Activated CD8-positive, alpha-beta memory T cell treated with anti-CD3 and anti-CD28 coated beads for 36 hours (primary cell): Measurements from ENCODE around the gene CD96. TPM values are rescaled to one million over a fixed set of nuclear protein-coding genes. Genes with fewer than 3 reads are reported as not detected.
"Not testable (repeated sequence)": the region's sequence is repeated elsewhere in the genome, so short reads cannot be mapped to it uniquely, and the experiment has no call there.

Experiments
- CTCF ChIA-PET: fragments of 350-600 bp; sonication (Branson Sonifier 250); formaldehyde crosslinking; loops from one replicate; lab custom pipeline; 2021; ENCODE audit warnings: antibody characterized with exemption; lab: Charles Lee
- POLR2A ChIA-PET: fragments of 350-600 bp; sonication (Branson Sonifier 250); formaldehyde crosslinking; loops from one replicate; lab custom pipeline; 2021; ENCODE audit warnings: antibody characterized with exemption; lab: Charles Lee
- total RNA-seq, 2 experiments: library from RNA; stranded (reverse); gene quantifications; one replicate each; pipeline ENCODE4 v1.2.3, GENCODE V29; 2021

Gene CD96
- total RNA-seq, 2 experiments from 2014 or later = 68.3 to 69.1 TPM

- POLR2A ChIA-PET = no interaction called here
- CTCF ChIA-PET = no interaction called here
Measured at GRCh38 chr3:111627092-111627491, 85.1 kb downstream of the CD96 start.

- POLR2A ChIA-PET, CTCF ChIA-PET: not testable (repeated sequence)
Measured at GRCh38 chr3:111629018-111629417, 87.0 kb downstream of the CD96 start.

- POLR2A ChIA-PET, CTCF ChIA-PET: not testable (repeated sequence)
Measured at GRCh38 chr3:111630638-111631037, 88.6 kb downstream of the CD96 start.

- POLR2A ChIA-PET = no interaction called here
- CTCF ChIA-PET = no interaction called here
Measured at GRCh38 chr3:111635403-111635802, 93.4 kb downstream of the CD96 start.

GRCh38 chr3:111636366-111636885 is 94.4 kb downstream of the CD96 start:
- CTCF ChIA-PET = no interaction called here
- POLR2A ChIA-PET = no interaction called here

- ChIA-PET POLR2A (no interaction called here), CTCF (no interaction called here)
Measured at GRCh38 chr3:111639316-111639715, 97.3 kb downstream of the CD96 start.

GRCh38 chr3:111648991-111649579 is 107.1 kb downstream of the CD96 start:
- CTCF ChIA-PET = interaction anchor here (0.5 kb wide), 1 partner anchor 60 kb away, joined by 3 read pairs; no protein-coding TSS in a partner anchor
- POLR2A ChIA-PET = no interaction called here

- CTCF ChIA-PET = no interaction called here
- POLR2A ChIA-PET = no interaction called here
Measured at GRCh38 chr3:111650378-111651275, 108.6 kb downstream of the CD96 start.

- ChIA-PET POLR2A (no interaction called here), CTCF (interaction anchor here (0.9 to 1.7 kb wide), 3 partner anchors 9 to 36 kb away, joined by 3 to 4 read pairs (median 3); no protein-coding TSS in a partner anchor)
Measured at GRCh38 chr3:111652492-111653180, 110.6 kb downstream of the CD96 start.

- POLR2A ChIA-PET = no interaction called here
Measured at GRCh38 chr3:111653766-111654165, 111.8 kb downstream of the CD96 start.

GRCh38 chr3:111662012-111662411 is 120.0 kb downstream of the CD96 start:
- ChIA-PET CTCF (interaction anchor here (1.6 kb wide), 1 partner anchor 9 kb away, joined by 4 read pairs; no protein-coding TSS in a partner anchor), POLR2A (no interaction called here)

More at GRCh38 chr3:111653766-111654165, 111.8 kb downstream of the CD96 start:
- CTCF ChIA-PET = interaction anchor here (1.7 kb wide), 1 partner anchor 8 kb away, joined by 4 read pairs; no protein-coding TSS in a partner anchor

- ChIA-PET CTCF (no interaction called here), POLR2A (no interaction called here)
Measured at GRCh38 chr3:111662907-111663306, 120.9 kb downstream of the CD96 start.

- ChIA-PET CTCF (interaction anchor here (0.7 to 2.5 kb wide), 7 partner anchors 11 to 61 kb away, joined by 3 to 12 read pairs (median 4); no protein-coding TSS in a partner anchor), POLR2A (interaction anchor here (1.1 kb wide), 1 partner anchor 95 kb away, joined by 3 read pairs; no protein-coding TSS in a partner anchor)
Measured at GRCh38 chr3:111666041-111666735, 124.2 kb downstream of the CD96 start.

- POLR2A ChIA-PET = interaction anchor here (1.1 kb wide), 1 partner anchor 94 kb away, joined by 3 read pairs; no protein-coding TSS in a partner anchor
- CTCF ChIA-PET = interaction anchor here (0.6 to 2.8 kb wide), 7 partner anchors 10 to 312 kb away, joined by 3 to 12 read pairs (median 5); partner anchors contain the start of gene ABHD10
Measured at GRCh38 chr3:111667170-111667569, 125.2 kb downstream of the CD96 start.

GRCh38 chr3:111667621-111668239 is 125.7 kb downstream of the CD96 start:
- ChIA-PET POLR2A (no interaction called here), CTCF (interaction anchor here (1.2 to 2.8 kb wide), 7 partner anchors 10 to 311 kb away, joined by 4 to 12 read pairs (median 6); partner anchors contain the start of gene ABHD10)

- CTCF ChIA-PET = interaction anchor here (1.2 to 3.1 kb wide), 7 partner anchors 23 to 298 kb away, joined by 3 to 20 read pairs (median 6); no protein-coding TSS in a partner anchor
- POLR2A ChIA-PET = no interaction called here
Measured at GRCh38 chr3:111668326-111668725, 126.3 kb downstream of the CD96 start.

- CTCF ChIA-PET = interaction anchor here (0.7 to 3.1 kb wide), 12 partner anchors 16 to 306 kb away, joined by 3 to 20 read pairs (median 4); no protein-coding TSS in a partner anchor
- POLR2A ChIA-PET = interaction anchor here (1.1 kb wide), 1 partner anchor 310 kb away, joined by 3 read pairs; the partner anchor contains the start of gene ABHD10
Measured at GRCh38 chr3:111668888-111669488, 127.0 kb downstream of the CD96 start.
